Activated CD4-positive, CD25-positive, alpha-beta regulatory T cell (primary cell): ENCODE results near the gene ICA1L.
"Not testable (repeated sequence)": the region's sequence is repeated elsewhere in the genome, so short reads cannot be mapped to it uniquely, and the experiment has no call there.

ENCODE experiments used
- DNase-seq, 4 experiments: peaks; one replicate each; lab custom pipeline; 2025; lab: John Stamatoyannopoulos, UW

Gene ICA1L

GRCh38 chr2:202871300-202872141 is at the start of gene ICA1L:
TSS of gene ICA1L (minus strand) at chr2:202871766. CDS start at chr2:202829009, 42,757 bp downstream.
- peak; percentile 6 to 22 (median 10) for DNase-seq

DNA sequence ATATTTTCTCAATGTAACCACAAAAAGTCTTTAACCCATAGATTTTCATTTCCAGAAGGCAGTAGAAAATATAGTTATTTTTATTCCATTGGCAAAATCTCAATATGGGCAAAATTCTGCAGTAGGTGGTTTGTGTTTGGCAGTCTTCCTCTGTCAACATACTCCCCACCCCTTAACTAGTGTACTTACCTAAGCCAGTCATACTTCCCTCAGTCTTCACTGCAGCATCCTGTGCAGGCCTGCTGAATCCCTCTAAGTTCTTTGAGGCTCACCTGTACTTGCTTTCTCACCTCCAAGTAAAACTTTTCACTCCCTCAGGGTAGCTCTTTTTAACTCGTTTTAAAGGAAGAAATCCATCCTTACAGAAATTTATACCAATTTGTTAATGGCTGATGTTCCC is 47.3 kb upstream of the ICA1L start:
- no peak for DNase-seq

DNA sequence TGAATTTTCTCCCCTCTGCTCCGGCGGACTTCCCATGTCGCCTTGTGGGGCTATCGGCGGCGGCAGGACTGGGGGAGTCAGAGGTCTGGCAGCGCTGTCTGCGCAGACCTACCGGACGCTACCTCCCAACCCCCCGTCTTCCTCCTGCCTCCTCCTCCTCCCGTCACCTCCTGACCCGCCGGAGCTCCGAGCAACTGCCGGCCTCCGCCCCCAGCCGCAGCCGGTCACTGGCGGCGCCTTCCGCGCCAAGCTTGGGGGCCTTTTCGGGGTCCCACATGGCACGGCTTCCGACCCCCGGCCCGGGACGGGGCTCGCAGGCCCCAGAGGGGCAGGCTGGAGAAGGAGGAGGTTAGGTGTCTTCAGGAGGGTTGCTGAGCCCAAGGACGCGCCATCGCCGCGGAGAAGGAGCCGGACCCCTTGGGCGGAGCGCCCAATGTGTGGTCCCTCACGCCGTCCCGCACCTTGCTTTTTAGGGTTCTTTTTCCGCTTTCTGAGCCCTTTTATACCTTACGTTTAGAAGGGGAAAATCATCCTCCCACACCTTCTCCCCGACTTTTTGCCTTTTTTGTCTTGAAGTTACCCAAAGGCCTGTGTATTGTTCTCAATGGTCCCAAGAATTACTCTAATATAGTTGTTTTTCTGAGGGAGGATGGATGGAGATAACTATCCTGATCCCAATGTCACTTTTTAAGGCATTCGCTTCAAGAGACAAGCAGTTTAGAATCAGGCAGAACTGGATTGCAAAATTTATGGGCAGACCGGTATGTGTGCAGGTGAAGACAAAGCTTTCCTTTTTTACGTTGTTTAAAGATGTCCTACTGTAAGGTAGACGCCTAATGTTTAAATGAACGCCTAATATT is 41.0 kb upstream of the ICA1L start:
- DNase-seq, result not testable (repeated sequence)

DNA sequence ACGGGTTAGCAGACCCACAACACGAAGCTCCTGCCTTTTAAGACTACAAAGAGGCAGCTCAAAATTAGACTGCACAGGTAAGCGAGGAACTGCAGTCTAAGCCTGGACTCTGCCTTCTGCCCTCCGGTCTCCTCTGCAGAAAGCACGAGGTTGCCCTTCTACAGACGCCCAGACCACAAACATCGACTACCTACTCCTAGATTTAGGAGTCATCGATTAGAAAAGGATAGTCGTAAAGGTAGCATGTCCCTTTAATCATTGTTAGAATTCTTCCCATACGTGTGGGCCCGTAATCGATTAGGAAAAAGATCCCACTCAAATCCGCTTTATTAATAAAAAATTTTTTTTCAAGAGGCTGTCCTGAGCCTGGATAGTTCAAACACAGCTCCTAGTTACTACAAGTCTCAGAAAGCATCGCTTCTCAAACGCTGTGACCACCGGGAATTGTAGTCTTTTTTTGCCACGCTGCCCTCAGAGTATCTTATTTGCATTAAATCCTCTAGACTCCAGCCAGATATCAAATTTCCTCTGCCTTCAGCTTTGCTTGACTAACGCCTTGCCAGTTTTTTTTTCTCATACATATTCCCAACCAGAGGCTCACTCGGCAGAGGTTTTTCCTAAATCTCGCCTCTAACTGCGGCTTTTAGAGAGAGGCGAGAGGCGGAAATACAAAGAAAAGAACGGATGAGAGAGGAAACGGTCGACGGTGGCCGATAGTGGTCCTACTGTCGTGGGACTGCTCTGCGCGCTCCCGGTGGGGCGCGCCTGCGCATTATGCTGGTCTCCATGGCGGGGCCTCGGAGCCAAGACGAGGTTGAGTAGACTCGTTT is 40.2 kb upstream of the ICA1L start, which contains the start of the genes CARF and WDR12:
Gene CARF, plus strand, starts transcription at position 764 of the 830 bp plus-strand sequence. CDS start 29,628 bp downstream, outside the sequence.
Gene WDR12, minus strand, starts transcription at position 162 of the 830 bp plus-strand sequence. CDS start 197 bp downstream, outside the sequence.
- peak; percentile 67 to 79 (median 72) for DNase-seq

DNA sequence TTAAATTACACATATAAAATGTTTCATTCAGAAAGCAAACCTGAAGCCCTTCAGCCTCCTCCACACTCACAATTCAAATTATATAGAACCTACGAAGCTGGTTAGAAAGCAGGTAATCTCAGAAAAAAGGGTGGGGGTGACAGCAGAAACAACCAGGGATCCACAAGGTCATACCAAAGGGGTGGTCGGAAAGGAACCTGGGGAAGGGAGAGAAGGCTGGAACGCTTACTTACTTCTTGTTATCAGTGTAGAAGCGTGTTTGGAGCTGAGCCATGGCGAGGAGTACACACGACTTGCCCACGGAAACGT is 39.6 kb upstream of the ICA1L start:
- no peak for DNase-seq

DNA sequence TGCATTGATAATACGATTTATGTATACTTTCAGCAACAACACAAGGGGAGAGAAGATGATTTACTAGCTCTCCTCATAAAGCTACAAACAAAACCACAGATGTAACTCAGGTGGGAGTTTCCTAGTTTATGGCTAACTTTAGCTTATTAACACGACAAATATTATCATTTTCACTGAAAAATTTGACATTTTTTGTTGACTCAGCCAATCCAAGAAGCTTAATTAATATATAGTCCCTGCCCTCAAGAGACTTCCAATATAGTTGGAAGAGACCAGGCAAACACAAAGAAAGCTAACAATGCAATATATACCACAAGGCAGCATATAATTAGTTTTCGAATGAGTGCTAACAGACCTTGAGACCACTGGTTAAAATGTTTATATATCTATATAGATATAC is 39.1 kb upstream of the ICA1L start:
- DNase-seq, result no peak

GRCh38 chr2:202910250-202910649 is 38.7 kb upstream of the ICA1L start:
- not testable (repeated sequence) for DNase-seq

GRCh38 chr2:202909394-202910192 is 38.0 kb upstream of the ICA1L start:
- no peak for DNase-seq

GRCh38 chr2:202908186-202908585 is 36.6 kb upstream of the ICA1L start:
- DNase-seq, result no peak

DNA sequence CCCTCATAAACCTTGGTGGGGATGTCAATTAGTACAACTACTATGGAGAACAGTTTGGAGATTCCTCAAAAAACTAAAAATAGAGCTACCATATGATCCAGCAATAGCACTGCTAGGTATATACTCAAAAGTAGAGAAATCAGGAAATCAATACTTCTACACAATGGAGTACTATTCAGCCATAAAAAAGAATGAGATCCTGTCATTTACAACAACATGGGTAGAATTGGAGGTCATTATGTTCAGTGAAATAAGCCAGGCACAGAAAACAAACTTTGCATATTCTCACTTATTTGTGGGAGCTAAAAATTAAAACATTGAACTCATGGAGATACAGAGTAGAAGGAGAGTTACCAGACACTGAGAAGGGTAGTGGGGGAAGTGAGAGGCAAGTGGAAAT is 33.9 kb upstream of the ICA1L start:
- not testable (repeated sequence) for DNase-seq

- no peak for DNase-seq
Observed at GRCh38 chr2:202885190-202885589, 13.6 kb upstream of the ICA1L start.

- DNase-seq, result no peak
Observed at GRCh38 chr2:202883987-202884675, 12.6 kb upstream of the ICA1L start.

GRCh38 chr2:202881570-202881969 is 10.0 kb upstream of the ICA1L start:
- DNase-seq, result no peak

DNA sequence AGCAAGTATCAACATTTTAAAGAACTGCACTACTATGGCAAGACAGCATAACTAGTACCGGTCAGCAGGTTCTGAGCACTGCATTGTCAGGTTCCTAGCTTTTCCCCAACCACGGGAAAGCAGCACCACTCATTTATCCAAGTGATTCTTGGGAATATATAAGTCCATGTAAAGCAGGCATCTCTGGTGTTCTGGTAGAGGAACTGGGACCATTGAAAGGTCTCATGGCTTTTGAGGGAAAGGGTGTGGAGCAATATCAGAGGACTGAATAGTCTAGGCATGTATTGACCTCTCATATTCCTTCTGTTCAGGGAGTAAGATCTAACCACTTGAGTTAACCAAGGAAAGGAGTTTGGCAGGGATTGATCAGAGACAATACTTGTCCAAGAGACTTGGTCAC is 6.1 kb upstream of the ICA1L start:
- DNase-seq, result no peak

DNA sequence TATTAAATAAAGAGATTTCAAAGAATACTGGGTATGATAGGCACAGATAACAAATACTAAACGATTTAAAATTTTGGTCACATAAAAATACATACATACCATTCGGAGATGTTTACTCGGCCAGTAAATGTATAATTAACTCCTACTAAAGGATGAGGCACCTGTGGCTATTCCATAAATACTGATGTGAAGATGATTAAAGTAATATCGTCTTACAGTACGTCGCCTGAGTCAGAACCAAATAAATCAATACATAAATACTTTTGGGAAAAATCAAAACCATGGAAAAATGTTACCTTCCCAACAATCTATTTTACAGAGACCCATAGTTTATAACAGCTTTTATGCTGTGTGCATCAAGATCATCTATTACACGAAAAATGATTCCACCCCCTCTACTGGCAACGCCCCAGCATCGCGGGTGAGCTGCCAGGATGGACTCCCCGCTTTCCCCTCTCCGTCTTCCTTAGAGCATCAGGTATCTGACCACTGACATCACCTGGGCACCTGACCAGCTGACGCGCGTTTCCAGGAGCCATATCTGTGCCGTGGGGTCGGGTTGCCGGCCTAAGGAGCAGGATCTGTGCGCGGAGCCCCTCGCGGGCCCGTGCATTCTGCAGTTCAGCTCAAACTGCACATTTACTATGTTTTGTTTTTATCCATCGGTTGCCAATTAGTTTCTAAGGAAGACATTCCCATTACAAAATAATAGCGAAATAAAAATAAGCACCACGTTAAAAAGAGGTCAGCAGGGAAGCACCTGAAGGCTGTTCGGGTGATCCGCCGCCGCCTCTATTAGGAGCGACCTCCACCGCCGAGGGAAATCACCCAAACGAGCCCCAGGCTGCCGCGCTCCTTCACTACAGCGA is 901 bp downstream of the ICA1L start:
- peak; percentile 3 to 30 (median 21) for DNase-seq

DNA sequence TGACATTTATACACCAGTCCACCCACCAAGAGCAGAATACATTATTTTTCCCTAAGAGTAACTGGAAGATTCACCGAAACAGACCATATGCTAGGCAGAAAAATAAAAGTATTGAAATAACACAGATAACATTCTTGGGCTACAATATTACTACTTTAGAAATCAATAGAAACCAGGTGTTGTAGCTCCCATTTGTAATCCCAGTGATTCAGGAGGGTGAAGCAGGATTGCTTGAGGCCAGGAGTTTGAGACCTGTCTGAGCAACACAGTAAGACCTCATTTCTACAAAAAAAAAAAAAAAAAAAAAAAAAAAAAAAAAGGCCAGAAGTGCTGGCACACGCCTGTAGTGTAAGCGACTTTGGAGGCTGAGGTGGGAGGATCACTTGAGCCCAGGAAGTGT is 9.6 kb downstream of the ICA1L start:
- no peak for DNase-seq

- no peak for DNase-seq
Observed at GRCh38 chr2:202858601-202859000, 13.0 kb downstream of the ICA1L start.

DNA sequence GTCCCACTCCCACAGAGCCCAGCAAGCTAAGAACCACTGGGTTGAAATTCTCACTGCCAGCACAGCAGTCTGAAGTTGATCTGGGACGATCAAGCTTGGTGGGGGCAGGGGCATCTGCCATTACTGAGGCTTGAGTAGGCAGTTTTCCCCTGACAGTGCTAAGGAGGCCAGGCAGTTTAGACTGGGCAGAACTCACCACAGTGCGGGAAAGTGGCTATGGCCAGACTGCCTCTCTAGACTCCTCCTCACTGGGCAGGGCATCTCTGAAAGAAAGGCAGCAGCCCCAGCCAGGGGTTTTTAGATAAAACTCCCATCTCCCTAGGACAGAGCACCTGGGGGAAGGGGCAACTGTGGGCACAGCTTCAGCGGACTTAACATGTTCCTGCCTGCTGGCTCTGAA is 22.2 kb downstream of the ICA1L start:
- DNase-seq, result not testable (repeated sequence)

DNA sequence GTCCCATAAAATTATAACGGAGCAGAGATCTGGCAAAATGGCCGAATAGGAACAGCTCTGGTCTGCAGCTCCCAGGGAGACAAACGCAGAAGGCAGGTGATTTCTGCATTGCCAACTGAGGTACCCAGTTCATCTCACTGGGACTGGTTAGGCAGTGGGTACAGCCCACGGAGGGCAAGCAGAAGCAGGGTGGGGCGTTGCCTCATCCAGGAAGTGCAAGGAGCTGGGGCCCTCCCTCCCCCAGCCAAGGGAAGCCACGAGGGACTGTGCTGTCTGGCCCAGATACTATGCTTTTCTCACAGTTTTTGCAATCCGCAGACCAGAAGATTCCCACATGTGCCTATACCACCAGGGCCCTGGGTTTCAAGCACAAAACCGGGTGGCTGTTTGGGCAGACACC is 22.8 kb downstream of the ICA1L start:
- no peak for DNase-seq
